ENCODE data around the gene GCGR.
"Not testable (repeated sequence)": the region's sequence is repeated elsewhere in the genome, so short reads cannot be mapped to it uniquely, and the experiment has no call there.

The GCGR gene

GRCh38 chr17:81833160-81833920 lies 29.4 kb downstream of the GCGR start, which contains the start of gene MCRIP1:
Gene MCRIP1, minus strand, starts transcription at chr17:81833291. Its CDS starts 8,785 bp downstream, at chr17:81824506.
- DNase-seq = peak; percentile 73

- DNase-seq = no peak
Observed at GRCh38 chr17:81833921-81834830, 30.2 kb downstream of the GCGR start.

DNA sequence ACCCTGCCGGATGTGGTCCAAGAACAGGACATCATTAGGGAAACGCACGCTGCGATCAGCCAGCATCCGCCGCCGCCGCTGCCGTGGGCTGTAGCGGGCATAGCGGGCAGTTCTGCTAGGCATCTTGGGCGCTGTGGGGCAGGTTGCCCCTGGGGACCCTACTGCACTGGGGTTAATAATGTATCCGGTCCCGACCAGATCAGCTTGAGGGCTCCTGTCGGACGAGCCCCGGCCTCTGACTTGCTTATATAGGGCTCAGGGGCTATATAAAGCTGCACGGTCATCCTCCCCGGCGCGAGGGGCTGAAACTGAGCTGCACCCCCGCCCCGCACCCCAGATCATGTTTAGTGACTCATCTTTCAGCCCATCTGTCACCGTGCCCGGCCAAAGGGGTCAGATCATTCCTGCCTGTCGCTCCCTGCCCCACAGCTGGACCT lies 30.9 kb downstream of the GCGR start, which contains the start of gene PPP1R27:
Gene PPP1R27 (minus strand): TSS at position 220 of the 437 bp plus-strand sequence. CDS start 97 bp downstream, at position 123.
- DNase-seq = no peak

DNA sequence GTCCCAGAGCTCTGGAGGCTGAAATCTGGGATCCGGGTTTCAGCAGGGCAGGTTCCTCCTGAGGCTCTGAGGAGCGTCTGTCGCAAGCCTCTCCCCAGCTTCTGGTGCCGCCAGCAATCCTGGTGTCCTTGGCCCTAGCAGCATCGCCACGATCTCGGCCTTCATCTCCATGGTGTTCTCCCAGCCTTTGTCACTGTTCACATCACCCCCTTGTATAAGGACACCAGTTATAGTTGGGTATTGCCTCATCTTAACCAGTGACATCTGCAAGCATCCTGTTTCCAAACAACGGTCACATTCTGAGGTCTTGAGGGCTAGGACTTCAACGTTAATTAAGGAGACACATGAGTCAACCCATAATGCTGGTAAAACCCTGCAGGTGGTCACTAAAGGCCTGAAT lies 33.7 kb downstream of the GCGR start:
- DNase-seq = peak; percentile 99

- no peak for DNase-seq
Observed at GRCh38 chr17:81838753-81839255, 34.9 kb downstream of the GCGR start.

DNA sequence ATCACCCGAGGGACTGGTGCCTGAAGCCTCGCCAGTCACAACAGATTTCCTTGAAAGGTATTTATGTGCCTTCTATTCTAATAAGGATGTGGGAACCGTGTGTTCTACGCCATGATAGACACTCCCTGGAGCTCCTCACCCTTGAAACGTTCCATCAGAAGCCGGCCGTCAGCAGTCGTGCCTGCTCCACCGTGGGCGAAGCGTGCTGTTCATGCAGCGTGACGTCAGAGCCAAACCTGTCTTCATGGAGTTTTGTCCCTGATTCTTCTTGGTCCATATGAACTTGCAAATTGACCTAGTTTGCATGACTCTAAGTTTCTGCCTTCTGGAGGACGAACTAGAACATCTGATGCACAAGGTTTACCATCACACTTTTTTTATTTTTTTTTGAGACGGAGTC lies 35.4 kb downstream of the GCGR start:
- DNase-seq = no peak

DNA sequence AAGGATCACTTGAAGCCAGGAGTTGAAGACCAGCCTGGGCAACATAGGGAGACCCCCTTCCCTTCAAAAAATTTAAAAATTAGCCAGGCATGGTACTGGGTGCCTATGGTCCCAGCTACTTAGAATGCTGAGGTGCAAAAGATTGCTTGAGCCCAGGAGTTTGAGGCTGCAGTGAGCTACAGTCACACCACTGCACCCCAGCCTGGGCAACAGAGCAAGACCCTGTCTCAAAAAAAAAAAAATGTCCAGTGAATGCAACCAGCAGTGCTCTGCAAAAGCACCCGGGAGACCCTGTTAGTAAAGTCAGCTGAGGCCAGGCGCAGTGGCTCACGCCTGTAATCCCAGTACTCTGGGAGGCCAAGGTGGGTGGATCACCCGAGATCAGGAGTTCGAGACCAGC lies 36.1 kb downstream of the GCGR start:
- not testable (repeated sequence) for DNase-seq

DNA sequence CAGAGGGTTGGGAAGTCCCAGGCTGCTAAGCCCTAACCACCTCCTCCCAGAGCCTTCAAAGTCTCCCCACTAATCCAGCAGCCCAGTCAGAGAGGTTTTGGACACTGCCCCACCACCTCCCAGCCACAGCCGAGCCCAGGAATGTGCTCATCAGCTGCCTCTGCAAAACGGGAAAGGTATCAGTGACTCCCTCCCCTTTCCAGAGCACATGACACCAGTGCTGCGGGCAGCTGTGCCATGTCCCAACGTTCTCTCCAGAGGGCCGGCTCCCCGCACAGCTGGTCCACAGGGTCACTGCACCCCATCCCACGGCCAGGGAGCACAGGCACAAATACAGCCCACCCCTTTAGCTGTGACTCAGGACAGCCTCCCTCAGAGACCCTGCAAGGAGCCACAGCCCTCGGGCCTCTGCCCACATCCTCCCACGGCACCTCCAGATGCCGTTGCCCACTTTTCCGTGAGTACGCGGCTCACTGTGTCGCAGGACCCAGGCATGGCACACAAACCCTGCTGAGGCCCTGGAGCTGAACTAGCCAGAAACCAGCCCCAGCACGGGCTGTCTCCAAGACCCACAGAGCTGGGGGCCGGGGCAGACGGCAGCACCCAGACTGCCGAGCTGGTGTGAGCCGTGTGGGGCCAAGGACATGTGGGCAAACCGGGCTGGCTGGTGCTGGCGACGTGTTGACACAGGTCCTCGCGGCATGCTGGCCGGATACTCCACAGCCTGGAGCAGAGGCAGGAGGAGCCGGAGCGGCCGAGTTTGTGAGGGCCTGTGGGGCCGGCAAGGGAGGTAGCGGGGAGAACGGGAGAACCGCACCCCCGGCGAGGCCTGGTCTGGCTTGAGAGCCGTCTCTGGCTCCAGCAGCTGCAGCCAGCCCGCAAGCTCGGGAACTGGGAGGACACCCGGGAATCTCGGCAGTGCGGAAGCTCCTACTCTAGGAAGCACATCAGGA lies 37.2 kb downstream of the GCGR start:
- peak; percentile 76 for DNase-seq

- no peak for DNase-seq
Observed at GRCh38 chr17:81841866-81842265, 37.9 kb downstream of the GCGR start.

GRCh38 chr17:81842378-81842724 lies 38.4 kb downstream of the GCGR start:
- no peak for DNase-seq

- DNase-seq = no peak
Observed at GRCh38 chr17:81842725-81843504, 39.0 kb downstream of the GCGR start.

DNA sequence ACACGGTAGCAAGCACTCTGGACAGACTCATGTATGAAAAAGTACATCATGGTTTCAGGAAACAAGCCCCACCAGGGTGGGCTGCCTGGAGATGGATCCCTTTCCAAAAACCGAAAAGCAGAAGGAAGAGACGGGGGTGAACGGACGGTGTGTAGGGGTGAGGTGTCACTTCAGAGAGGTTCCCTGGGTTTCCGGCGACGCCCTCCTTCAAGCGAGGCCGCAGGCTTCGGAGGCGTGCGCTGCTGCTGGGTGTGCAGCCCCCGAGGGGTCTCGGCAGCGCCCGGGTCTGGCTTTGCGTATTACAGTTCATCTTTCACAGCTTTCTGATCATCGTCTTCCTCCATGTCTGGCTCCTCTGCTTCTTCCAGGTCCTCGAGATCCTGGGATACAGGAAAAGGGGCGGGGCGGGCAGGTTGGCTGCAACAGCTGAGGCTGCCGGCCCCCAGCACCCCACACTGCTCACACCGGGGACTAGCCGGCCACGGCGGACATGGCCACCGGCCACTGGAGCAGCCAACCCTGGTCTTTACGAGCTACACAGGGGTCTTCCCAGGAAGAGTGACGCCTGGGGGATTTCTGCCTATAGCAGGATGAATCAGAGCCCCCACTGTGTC lies 39.9 kb downstream of the GCGR start:
- DNase-seq = no peak

GRCh38 chr17:81844327-81844851 lies 40.4 kb downstream of the GCGR start:
- DNase-seq = no peak

DNA sequence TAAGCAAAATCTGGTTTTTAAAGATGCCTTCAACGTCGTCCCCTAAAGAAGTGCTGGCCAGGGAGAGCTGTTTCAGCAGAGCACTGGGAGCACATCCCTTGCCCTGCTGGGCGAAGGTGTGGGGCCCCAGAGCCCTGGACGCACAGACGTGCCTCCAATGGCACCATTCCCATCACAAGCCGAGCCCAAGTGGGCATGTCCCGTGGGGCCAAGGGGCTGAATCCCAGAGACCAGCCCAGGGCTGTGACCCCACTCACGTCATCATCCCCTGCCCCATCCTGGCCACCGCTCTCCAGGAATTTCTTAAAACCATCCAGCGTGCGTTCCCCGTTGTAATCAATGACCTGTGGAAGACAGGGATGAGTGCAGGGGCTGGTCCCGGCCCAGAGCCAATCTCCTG lies 40.9 kb downstream of the GCGR start:
- DNase-seq = no peak

GRCh38 chr17:81845361-81845760 lies 41.4 kb downstream of the GCGR start:
- no peak for DNase-seq

- no peak for DNase-seq
Observed at GRCh38 chr17:81845881-81846742, 42.2 kb downstream of the GCGR start.

DNA sequence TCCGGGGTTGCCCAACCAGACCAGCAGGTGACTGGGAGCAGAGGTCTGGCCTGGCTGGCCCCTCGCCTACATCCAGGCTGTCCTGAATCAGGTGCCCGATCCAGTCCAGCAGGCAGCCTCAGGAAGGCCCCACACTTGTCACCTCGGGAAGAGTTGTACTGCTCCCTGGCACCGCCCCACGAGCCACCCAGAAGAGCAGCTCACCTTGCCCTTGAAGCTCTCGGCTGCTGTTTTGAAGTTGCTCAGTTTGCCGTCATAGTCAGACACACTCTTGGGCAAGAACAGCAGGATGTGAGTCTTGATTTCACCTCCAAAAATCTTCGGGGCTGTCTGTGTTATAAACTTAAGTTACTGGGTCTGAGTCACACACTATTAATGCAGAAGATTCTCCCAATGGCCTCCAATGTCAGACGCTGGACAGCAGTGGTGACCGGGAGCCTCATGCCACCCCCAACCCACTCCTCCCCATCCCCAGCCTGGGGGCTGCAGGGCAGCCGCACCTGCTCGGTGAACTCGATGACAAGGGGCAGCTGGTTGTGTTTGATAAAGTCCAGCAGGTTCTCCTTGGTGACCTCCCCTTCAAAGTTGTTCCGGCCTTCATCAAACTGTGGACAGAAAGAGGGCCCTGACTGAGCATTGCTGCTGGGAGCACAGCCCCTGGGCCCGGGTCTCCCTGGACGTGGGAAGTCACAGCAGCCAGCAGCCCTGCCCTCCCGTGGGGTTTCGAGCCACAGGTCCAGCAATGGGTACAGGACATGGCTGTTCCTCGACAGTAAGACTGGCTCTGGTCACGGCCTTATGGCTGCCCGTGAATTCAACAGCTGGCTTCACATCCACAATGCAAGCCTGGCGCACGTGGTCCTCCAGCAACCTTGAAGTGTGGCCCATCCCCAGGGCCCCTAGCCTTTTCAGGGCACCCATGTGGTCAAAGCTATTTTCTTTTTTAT lies 43.1 kb downstream of the GCGR start:
- DNase-seq = no peak

GRCh38 chr17:81849457-81849856 lies 45.5 kb downstream of the GCGR start:
- no peak for DNase-seq

DNA sequence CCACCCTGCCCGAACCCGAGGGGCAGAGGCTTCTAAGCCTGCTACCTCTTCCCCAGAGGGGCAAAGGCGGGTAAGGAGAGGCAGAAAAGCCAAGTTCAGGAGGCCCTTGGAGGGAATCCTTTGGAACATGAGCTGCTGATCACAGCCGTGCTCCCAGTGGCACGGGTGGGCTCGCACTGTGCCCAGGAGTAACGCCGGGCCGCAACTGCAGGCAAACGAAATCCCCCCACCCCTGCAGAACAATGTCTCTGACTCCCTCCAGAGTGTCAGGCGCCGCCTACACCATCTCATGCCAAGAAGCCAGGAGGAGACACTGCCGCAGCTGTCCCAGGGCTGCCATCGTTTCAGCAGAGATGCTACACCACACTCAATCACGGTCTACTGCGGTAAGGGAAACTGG lies 47.5 kb downstream of the GCGR start:
- no peak for DNase-seq

Data from GF-D8 (cell line).